ENCODE results near the gene BLOC1S6. TPM values are rescaled to one million over a fixed set of nuclear protein-coding genes. Genes with fewer than 3 reads are reported as not detected.

The BLOC1S6 gene
- polyA plus RNA-seq, 1 donor from 2014 or later: 179 TPM

DNA sequence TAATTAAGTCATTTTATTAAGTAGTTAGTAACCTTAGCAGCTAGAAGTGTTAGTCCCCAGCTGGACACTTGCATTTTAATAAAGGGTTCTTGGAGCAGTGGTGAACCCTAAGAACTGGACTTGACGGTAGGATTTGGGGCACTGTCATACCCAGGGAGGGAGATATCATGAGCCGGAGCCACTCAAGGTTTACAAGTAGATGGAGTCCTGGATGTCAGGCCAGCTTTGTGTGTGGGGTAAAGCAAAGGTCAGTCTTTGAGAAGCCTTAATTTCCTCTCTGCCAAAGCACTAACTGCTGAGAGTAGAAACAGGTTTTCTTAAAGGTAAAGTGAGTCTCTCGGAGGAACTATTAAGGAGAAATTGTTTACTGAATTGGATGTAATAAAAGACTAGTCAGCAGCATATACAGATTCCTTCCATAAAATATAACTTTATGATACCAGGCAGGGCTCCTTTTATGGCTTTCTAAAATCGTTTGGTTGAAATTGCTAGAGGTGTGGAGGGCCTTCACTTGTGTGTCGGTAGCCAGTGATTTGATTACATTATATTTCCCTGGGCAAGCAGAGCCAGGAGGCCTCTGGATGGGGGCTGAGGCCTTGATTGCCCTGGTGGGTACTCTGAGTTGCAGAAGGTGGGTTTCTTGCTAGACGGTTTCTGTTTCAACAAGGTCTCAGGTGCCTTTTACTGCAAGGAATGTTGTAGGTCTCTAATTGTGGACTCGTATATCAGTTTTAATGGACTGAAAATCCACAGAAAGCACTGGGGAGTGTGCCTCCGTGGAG, 70.8 kb downstream of the BLOC1S6 start:
- Histone ChIP-seq H2AFZ (ENCODE audit: low read depth, low read length) (no peak overlapping the region), H3K9ac (ENCODE audit: low read length) (no peak overlapping the region), H3K27me3 (ENCODE audit: insufficient read depth, low read depth, low read length) (no peaks in the 10 kb centered on the region), H3K27ac (ENCODE audit: low read length) (no peak overlapping the region), H3K9me3 (ENCODE audit: low read length) (no peaks in the 10 kb centered on the region), H3K4me2 (ENCODE audit: low read length) (no peak overlapping the region), H3K4me3 (ENCODE audit: low read length) (no peak overlapping the region), H3F3A (ENCODE audit: insufficient read depth, low read length, poor library complexity, severe bottlenecking) (no peaks in the 10 kb centered on the region), H4K20me1 (ENCODE audit: insufficient read depth) (no peaks in the 10 kb centered on the region), H3K36me3 (ENCODE audit: insufficient read depth, low read length) (no peaks in the 10 kb centered on the region), H3K9me2 (ENCODE audit: insufficient read depth, low read length) (no peaks in the 10 kb centered on the region), H3K79me2 (replicated peaks; ENCODE audit: insufficient read depth, low read length) (no peaks in the 10 kb centered on the region)
- TF ChIP-seq SMC3 (conservative IDR thresholded peaks at IDR 0.05; ENCODE audit: poor library complexity) (no peak), CTCF (IDR thresholded peaks at IDR 0.05; ENCODE audit: poor library complexity, severe bottlenecking) (no peak), RAD21 (conservative IDR thresholded peaks at IDR 0.05) (no peak), EP300 (conservative IDR thresholded peaks at IDR 0.05; ENCODE audit: poor library complexity, severe bottlenecking) (no peak), POLR2AphosphoS5 (IDR thresholded peaks at IDR 0.05) (no peak), EZH2 (IDR thresholded peaks at IDR 0.05; ENCODE audit: borderline replicate concordance, insufficient read depth, low read length, poor library complexity, severe bottlenecking) (no peak), MXI1 (conservative IDR thresholded peaks at IDR 0.05; ENCODE audit: poor library complexity, severe bottlenecking) (no peak), TAF1 (IDR thresholded peaks at IDR 0.05; ENCODE audit: low read depth) (no peak)
- TF ChIP-seq, protein P1, sequence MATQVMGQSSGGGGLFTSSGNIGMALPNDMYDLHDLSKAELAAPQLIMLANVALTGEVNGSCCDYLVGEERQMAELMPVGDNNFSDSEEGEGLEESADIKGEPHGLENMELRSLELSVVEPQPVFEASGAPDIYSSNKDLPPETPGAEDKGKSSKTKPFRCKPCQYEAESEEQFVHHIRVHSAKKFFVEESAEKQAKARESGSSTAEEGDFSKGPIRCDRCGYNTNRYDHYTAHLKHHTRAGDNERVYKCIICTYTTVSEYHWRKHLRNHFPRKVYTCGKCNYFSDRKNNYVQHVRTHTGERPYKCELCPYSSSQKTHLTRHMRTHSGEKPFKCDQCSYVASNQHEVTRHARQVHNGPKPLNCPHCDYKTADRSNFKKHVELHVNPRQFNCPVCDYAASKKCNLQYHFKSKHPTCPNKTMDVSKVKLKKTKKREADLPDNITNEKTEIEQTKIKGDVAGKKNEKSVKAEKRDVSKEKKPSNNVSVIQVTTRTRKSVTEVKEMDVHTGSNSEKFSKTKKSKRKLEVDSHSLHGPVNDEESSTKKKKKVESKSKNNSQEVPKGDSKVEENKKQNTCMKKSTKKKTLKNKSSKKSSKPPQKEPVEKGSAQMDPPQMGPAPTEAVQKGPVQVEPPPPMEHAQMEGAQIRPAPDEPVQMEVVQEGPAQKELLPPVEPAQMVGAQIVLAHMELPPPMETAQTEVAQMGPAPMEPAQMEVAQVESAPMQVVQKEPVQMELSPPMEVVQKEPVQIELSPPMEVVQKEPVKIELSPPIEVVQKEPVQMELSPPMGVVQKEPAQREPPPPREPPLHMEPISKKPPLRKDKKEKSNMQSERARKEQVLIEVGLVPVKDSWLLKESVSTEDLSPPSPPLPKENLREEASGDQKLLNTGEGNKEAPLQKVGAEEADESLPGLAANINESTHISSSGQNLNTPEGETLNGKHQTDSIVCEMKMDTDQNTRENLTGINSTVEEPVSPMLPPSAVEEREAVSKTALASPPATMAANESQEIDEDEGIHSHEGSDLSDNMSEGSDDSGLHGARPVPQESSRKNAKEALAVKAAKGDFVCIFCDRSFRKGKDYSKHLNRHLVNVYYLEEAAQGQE (IDR thresholded peaks at IDR 0.05; ENCODE audit: borderline replicate concordance): no peak

Small RNA genes lying within 50 kb of the gene (small RNA-seq; reads per million reads assigned to genes)
- gene DPPA5P2 (0 reads per million in 3 experiments), gene RF00019 (0 to 1.2 (median 0) reads per million in 3 experiments)

Other genes with a start within 250 kb of the BLOC1S6 start
- 13.3 and 15.8 TPM in 2 replicates for gene GATM, start 208.8 kb upstream of the BLOC1S6 start, polyA plus RNA-seq
- 6.7 and 7.1 TPM in 2 replicates for gene SLC30A4, start 64.6 kb upstream of the BLOC1S6 start, polyA plus RNA-seq
- gene SQOR, start 47.6 kb downstream of the BLOC1S6 start, polyA plus RNA-seq: not detected in 2 replicates

Measured in neural cell (in vitro differentiated cells).